Measurements from ENCODE around the gene CCND2. TPM values are rescaled to one million over a fixed set of nuclear protein-coding genes. Genes with fewer than 3 reads are reported as not detected.

CCND2 gene
- total RNA-seq, 1 donor from 2014 or later, result 88.1 TPM

DNA sequence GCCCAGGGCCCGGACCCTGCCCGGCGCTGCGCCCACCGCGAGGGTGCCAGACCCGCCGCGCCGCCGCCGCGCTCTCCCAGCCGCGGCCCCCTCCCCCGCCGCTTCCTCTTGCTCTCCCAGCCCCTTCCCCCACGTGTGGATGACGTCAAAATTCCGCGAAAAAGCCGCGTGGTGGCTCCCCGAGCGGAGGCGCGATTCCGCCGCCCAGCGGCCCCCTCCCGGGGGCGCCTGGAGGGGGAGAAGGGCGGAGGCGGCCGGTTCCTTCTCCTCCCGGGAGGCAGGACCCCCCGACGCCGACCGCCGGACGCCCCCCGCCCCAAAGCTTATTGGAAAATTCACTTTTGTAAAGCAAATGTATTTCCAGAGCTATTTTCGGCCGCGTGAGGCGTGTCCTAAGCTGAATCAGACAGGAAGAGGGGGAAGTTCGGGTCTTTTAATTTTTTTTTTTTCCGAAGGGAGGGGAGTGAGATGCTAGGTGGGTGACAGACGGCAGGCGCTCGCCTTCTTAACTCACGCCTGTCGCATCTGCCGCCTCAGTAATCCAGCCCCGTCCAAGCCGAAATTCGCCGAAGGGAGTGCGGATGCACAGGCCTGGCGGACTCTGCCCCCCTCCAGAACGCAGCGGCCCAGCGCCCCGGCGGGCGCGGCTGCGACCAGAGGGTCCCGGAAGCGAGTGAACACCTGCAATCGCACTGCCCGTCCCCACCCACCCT, 4.1 kb upstream of the CCND2 start:
- peak overlapping the region; percentile 90 for H3K4me3 Mint-ChIP-seq (ENCODE audit: unreplicated experiment)
- H3K27ac Mint-ChIP-seq (ENCODE audit: unreplicated experiment), result peak overlapping the region; percentile 85
- no peaks in the 10 kb centered on the region for H3K36me3 Mint-ChIP-seq (ENCODE audit: low read depth, unreplicated experiment)
- DNase-seq (ENCODE audit: low spot score), result peak; percentile 86
- TF ChIP-seq, protein P1, sequence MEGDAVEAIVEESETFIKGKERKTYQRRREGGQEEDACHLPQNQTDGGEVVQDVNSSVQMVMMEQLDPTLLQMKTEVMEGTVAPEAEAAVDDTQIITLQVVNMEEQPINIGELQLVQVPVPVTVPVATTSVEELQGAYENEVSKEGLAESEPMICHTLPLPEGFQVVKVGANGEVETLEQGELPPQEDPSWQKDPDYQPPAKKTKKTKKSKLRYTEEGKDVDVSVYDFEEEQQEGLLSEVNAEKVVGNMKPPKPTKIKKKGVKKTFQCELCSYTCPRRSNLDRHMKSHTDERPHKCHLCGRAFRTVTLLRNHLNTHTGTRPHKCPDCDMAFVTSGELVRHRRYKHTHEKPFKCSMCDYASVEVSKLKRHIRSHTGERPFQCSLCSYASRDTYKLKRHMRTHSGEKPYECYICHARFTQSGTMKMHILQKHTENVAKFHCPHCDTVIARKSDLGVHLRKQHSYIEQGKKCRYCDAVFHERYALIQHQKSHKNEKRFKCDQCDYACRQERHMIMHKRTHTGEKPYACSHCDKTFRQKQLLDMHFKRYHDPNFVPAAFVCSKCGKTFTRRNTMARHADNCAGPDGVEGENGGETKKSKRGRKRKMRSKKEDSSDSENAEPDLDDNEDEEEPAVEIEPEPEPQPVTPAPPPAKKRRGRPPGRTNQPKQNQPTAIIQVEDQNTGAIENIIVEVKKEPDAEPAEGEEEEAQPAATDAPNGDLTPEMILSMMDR (IDR thresholded peaks at IDR 0.05; ENCODE audit: unreplicated experiment), result no peak
- H3K4me1 Mint-ChIP-seq (ENCODE audit: unreplicated experiment), result peaks cover 19% of the 10 kb centered on the region
- no peaks in the 10 kb centered on the region for H3K9me3 Mint-ChIP-seq (ENCODE audit: unreplicated experiment)
- H3K27me3 Mint-ChIP-seq (ENCODE audit: unreplicated experiment), result peaks cover 16% of the 10 kb centered on the region

- Mint-ChIP-seq H3K4me1 (ENCODE audit: unreplicated experiment) (peaks cover 19% of the 10 kb centered on the region), H3K36me3 (ENCODE audit: low read depth, unreplicated experiment) (no peaks in the 10 kb centered on the region), H3K4me3 (ENCODE audit: unreplicated experiment) (peak overlapping the region; percentile 95), H3K27ac (ENCODE audit: unreplicated experiment) (peak overlapping the region; percentile 92), H3K9me3 (ENCODE audit: unreplicated experiment) (no peaks in the 10 kb centered on the region), H3K27me3 (ENCODE audit: unreplicated experiment) (peaks cover 19% of the 10 kb centered on the region)
- TF ChIP-seq, protein P1 (IDR thresholded peaks at IDR 0.05; ENCODE audit: unreplicated experiment), result no peak
- DNase-seq (ENCODE audit: low spot score), result peak; percentile 18
Observed at GRCh38 chr12:4270016-4270830, 3.3 kb upstream of the CCND2 start.

GRCh38 chr12:4270831-4271716, 2.5 kb upstream of the CCND2 start:
- TF ChIP-seq, protein P1 (IDR thresholded peaks at IDR 0.05; ENCODE audit: unreplicated experiment), result no peak
- peaks cover 20% of the 10 kb centered on the region for H3K4me1 Mint-ChIP-seq (ENCODE audit: unreplicated experiment)
- peak overlapping the region; percentile 92 for H3K27ac Mint-ChIP-seq (ENCODE audit: unreplicated experiment)
- H3K36me3 Mint-ChIP-seq (ENCODE audit: low read depth, unreplicated experiment), result no peaks in the 10 kb centered on the region
- no peaks in the 10 kb centered on the region for H3K9me3 Mint-ChIP-seq (ENCODE audit: unreplicated experiment)
- H3K27me3 Mint-ChIP-seq (ENCODE audit: unreplicated experiment), result peaks cover 24% of the 10 kb centered on the region
- peak overlapping the region; percentile 95 for H3K4me3 Mint-ChIP-seq (ENCODE audit: unreplicated experiment)
- peak; percentile 57 for DNase-seq (ENCODE audit: low spot score)

- Mint-ChIP-seq H3K27ac (ENCODE audit: unreplicated experiment) (no peak overlapping the region), H3K4me1 (ENCODE audit: unreplicated experiment) (peaks cover 25% of the 10 kb centered on the region), H3K9me3 (ENCODE audit: unreplicated experiment) (no peaks in the 10 kb centered on the region), H3K4me3 (ENCODE audit: unreplicated experiment) (peak overlapping the region; percentile 87), H3K36me3 (ENCODE audit: low read depth, unreplicated experiment) (peaks cover 3% of the 10 kb centered on the region), H3K27me3 (ENCODE audit: unreplicated experiment) (peaks cover 27% of the 10 kb centered on the region)
- peak; percentile 65 for DNase-seq (ENCODE audit: low spot score)
- TF ChIP-seq, protein P1 (IDR thresholded peaks at IDR 0.05; ENCODE audit: unreplicated experiment), result no peak
Observed at GRCh38 chr12:4271717-4272423, 1.7 kb upstream of the CCND2 start.

Data from endothelial cell (in vitro differentiated cells).